SK-N-SH treated with all-trans-retinoic acid at 6 μM for 48 hours (cell line): ENCODE data around the gene GET4.
A peak's percentile ranks its signal among the peaks of the same experiment; 100 is the strongest.

ENCODE experiments used
- ATAC-seq: fragments of 200-7000 bp; cut with Tn5 transposase; 3 replicates; pipeline ENCODE4 v1.9.1; 2020; ENCODE audit warnings: mild to moderate bottlenecking, moderate library complexity
- ARNTL ChIP-seq: fragments of 450-650 bp; formaldehyde crosslinking; IDR thresholded peaks from 2 replicates; pipeline ENCODE4 v1.5.0; 2020; ENCODE audit warnings: low read depth, mild to moderate bottlenecking, moderate library complexity, borderline replicate concordance
- CREB5 ChIP-seq: fragments of 250-450 bp; sonication (Bioruptor Pico); IDR thresholded peaks from 2 replicates; pipeline ENCODE4 v1.5.1; 2020; ENCODE audit warnings: low read depth, mild to moderate bottlenecking, moderate library complexity
- CSDC2 ChIP-seq: fragments of 250-450 bp; sonication (Bioruptor Pico); IDR thresholded peaks from 2 replicates; pipeline ENCODE4 v1.5.0; 2020; ENCODE audit warnings: mild to moderate bottlenecking, moderate library complexity
- CSRNP3 ChIP-seq: fragments of 250-450 bp; sonication (Bioruptor Pico); IDR thresholded peaks from 2 replicates; pipeline ENCODE4 v1.5.1; 2021; ENCODE audit warnings: mild to moderate bottlenecking, moderate library complexity
- ESRRG ChIP-seq: fragments of 250-450 bp; sonication (Bioruptor Pico); IDR thresholded peaks from 2 replicates; pipeline ENCODE4 v1.6.1; 2021; ENCODE audit warnings: mild to moderate bottlenecking
- GLIS3 ChIP-seq: fragments of 250-450 bp; sonication (Bioruptor Pico); IDR thresholded peaks from 2 replicates; pipeline ENCODE4 v1.5.0; 2020; ENCODE audit warnings: mild to moderate bottlenecking, moderate library complexity
- ISL1 ChIP-seq: fragments of 250-450 bp; sonication (Bioruptor Pico); IDR thresholded peaks from 2 replicates; pipeline ENCODE4 v2.1.2; 2022; ENCODE audit warnings: mild to moderate bottlenecking, moderate library complexity
- OSR1 ChIP-seq: fragments of 250-450 bp; sonication (Bioruptor Pico); IDR thresholded peaks from 2 replicates; pipeline ENCODE4 v1.8.0; 2022; ENCODE audit warnings: moderate library complexity, mild to moderate bottlenecking, inconsistent platforms
- PATZ1 ChIP-seq: fragments of 250-450 bp; sonication (Bioruptor Pico); IDR thresholded peaks from 2 replicates; pipeline ENCODE4 v1.8.0; 2020; ENCODE audit warnings: mild to moderate bottlenecking, moderate library complexity, borderline replicate concordance
- POU6F1 ChIP-seq: fragments of 250-450 bp; sonication (Bioruptor Pico); IDR thresholded peaks from 2 replicates; pipeline ENCODE4 v1.8.0; 2021; ENCODE audit warnings: low read depth, mild to moderate bottlenecking, moderate library complexity, borderline replicate concordance
- PPARA ChIP-seq: fragments of 250-450 bp; sonication (Bioruptor Pico); IDR thresholded peaks from 2 replicates; pipeline ENCODE4 v1.5.0; 2020; ENCODE audit warnings: mild to moderate bottlenecking, borderline replicate concordance
- RARB ChIP-seq: fragments of 250-450 bp; sonication (Bioruptor Pico); IDR thresholded peaks from 2 replicates; pipeline ENCODE4 v1.8.0; 2021; ENCODE audit warnings: mild to moderate bottlenecking, moderate library complexity
- TCF4 ChIP-seq: fragments of 250-450 bp; sonication (Bioruptor Pico); IDR thresholded peaks from 2 replicates; pipeline ENCODE4 v1.8.0; 2021; ENCODE audit warnings: mild to moderate bottlenecking, moderate library complexity, borderline replicate concordance
- TOX ChIP-seq: fragments of 250-450 bp; sonication (Bioruptor Pico); IDR thresholded peaks from 2 replicates; pipeline ENCODE4 v1.8.0; 2021; ENCODE audit warnings: mild to moderate bottlenecking, moderate library complexity, borderline replicate concordance
- ZC3H10 ChIP-seq: fragments of 250-450 bp; sonication (Bioruptor Pico); IDR thresholded peaks from 2 replicates; pipeline ENCODE4 v1.5.1; 2021; ENCODE audit warnings: mild to moderate bottlenecking, moderate library complexity
- ZFP3 ChIP-seq: fragments of 250-450 bp; sonication (Bioruptor Pico); IDR thresholded peaks from 2 replicates; pipeline ENCODE4 v1.5.0; 2020; ENCODE audit warnings: mild to moderate bottlenecking, moderate library complexity
- ZFP30 ChIP-seq: fragments of 450-650 bp; formaldehyde crosslinking; IDR thresholded peaks from 2 replicates; pipeline ENCODE4 v1.5.0; 2022; ENCODE audit warnings: mild to moderate bottlenecking, moderate library complexity
- ZNF565 ChIP-seq: fragments of 450-650 bp; formaldehyde crosslinking; conservative IDR thresholded peaks from 2 replicates; pipeline ENCODE4 v1.5.0; 2020; ENCODE audit warnings: low read depth, mild to moderate bottlenecking, moderate library complexity

GET4 gene

DNA sequence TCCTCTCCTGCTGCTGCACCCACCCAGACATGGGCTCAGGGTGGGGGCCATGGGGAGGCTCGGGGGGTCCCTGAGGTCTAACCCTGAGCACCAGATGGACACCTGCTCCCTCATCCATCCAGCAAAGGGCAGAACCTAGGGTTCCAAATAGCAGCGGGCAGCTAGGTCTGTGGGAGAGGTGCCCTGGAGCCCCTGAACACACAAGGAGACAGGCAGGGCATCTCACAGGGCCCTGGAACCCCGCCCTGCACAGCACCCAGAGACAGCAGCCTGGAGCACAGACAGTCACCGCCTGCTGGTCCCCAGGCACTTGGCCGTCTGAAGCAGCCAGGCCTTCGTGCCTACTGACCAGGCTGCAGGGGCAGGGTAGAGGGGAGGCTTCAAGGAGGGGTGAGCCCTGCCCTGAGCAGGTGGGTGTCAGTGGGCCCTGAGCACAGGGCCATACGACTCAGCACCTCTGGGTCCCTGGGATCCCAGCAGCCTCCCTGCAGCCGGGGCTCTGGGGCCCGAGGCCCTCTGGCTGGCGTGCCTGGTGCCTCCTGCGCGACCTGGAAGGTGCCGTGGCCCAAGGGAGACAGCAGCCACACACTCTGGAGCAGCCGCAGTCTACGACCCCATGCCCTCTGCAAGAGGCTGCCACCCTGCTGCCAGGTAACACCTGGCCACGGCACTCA, 38.3 kb downstream of the GET4 start:
- no peak for ATAC-seq
- no peak for TF ChIP-seq ISL1 (CRISPR knock-in tag)
- TF ChIP-seq TCF4 (CRISPR knock-in tag): no peak
- no peak for TF ChIP-seq ZFP30
- no peak for TF ChIP-seq ZFP3
- TF ChIP-seq ESRRG (CRISPR knock-in tag): no peak
- TF ChIP-seq CSRNP3 (CRISPR knock-in tag): no peak

- TF ChIP-seq CSDC2: no peak
- no peak for TF ChIP-seq ARNTL (CRISPR knock-in tag)
- no peak for TF ChIP-seq PPARA (CRISPR knock-in tag)
- TF ChIP-seq ZC3H10 (CRISPR knock-in tag): no peak
- TF ChIP-seq ZNF565 (CRISPR knock-in tag): no peak
- no peak for TF ChIP-seq TCF4 (CRISPR knock-in tag)
- TF ChIP-seq CSRNP3 (CRISPR knock-in tag): no peak
- TF ChIP-seq TOX (CRISPR knock-in tag): no peak
- no peak for TF ChIP-seq ZFP3
- TF ChIP-seq CREB5 (CRISPR knock-in tag): no peak
- TF ChIP-seq RARB (CRISPR knock-in tag): no peak
- no peak for TF ChIP-seq ISL1 (CRISPR knock-in tag)
- no peak for TF ChIP-seq POU6F1
- no peak for TF ChIP-seq OSR1
- TF ChIP-seq, all 23 proteins: peak for 0
- ATAC-seq: no peak
These were observed 39.2 kb downstream of the GET4 start for GRCh38 chr7:915291-916218.

- peak; percentile 69 for ATAC-seq
- 0 out of 2 replicates have a peak, but pooled peaks have one; percentile 57 for TF ChIP-seq GLIS3
- TF ChIP-seq PATZ1 (CRISPR knock-in tag): peak; percentile 93
- TF ChIP-seq ZFP3: 0 out of 2 replicates have a peak, but pooled peaks have one; percentile 41
- TF ChIP-seq CREB5 (CRISPR knock-in tag): no peak
- TF ChIP-seq, all 23 proteins: peak for 3
These were observed 40.1 kb downstream of the GET4 start for GRCh38 chr7:916291-916941.
